ENCODE measurements around the gene OBSCN. TPM values are rescaled to one million over a fixed set of nuclear protein-coding genes. Genes with fewer than 3 reads are reported as not detected.

The OBSCN gene
- total RNA-seq, 4 donors from 2014 or later: 15.0 to 46.6 (median 34.4) TPM

DNA sequence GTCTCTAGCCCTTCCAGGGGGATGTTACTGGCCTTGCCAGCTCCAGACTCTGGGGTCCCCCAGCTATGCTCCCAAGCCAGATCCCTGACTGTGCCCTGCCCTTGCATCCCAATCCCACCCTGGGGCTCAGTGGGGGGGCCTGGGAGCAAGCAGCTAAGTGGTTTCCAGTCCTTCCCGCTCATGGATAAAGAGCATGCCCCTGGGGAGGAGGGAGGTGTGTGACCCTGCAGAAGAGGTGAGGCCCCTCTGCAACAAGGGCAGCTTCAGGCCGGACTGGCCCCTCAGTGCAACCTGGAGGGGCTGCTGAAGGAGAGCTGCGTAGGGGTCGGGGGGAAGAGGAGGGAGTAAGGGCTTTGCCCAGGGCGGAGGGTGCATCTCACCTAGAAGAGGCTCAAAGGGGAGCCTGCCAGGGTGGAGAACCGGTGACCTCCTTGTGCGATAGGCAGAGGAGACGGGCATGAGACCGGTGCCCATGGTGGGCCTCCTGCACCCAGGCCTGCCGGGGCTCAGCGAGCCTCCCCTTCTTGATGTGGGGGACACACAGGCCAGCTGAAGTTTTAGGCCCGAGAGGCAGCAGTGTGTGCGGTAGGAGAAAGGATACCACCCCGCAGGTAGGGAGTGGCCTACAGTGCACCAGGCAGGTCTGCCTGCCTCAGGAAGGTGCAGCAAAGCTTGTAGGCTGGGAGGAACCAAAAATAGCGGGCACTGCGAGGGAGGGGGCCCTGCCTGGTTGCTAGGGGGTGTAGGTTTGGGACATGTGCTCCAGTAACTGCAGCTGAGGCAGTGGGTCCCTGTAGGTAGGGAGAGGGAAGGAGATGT is 3.1 kb downstream of the OBSCN start:
- Histone ChIP-seq H3K27ac (no peak overlapping the region), H3K4me3 (no peak overlapping the region), H3K36me3 (no peaks in the 10 kb centered on the region), H3K9me3 (no peaks in the 10 kb centered on the region), H3K27me3 (peaks cover 18% of the 10 kb centered on the region), H3K4me1 (peaks cover 22% of the 10 kb centered on the region)
- no peak for TF ChIP-seq POLR2AphosphoS5 (IDR thresholded peaks at IDR 0.05)
- no peak for TF ChIP-seq POLR2A (IDR thresholded peaks at IDR 0.05)
- TF ChIP-seq CTCF (IDR thresholded peaks at IDR 0.05): no peak
- WGBS: 78% methylated on average over 11 of the region's 16 CpGs
- DNase-seq (ENCODE audit: low spot score in 2 of 2): peak in 1 of 2 donors; percentile 60

GRCh38 chr1:228211531-228212414 is 3.9 kb downstream of the OBSCN start:
- Histone ChIP-seq H3K4me1 (peaks cover 19% of the 10 kb centered on the region), H3K4me3 (no peak overlapping the region), H3K36me3 (no peaks in the 10 kb centered on the region), H3K9me3 (no peaks in the 10 kb centered on the region), H3K27me3 (peaks cover 18% of the 10 kb centered on the region), H3K27ac (no peak overlapping the region)
- peak in 1 of 2 donors; percentile 78 for DNase-seq (ENCODE audit: low spot score in 2 of 2)
- WGBS: 89% methylated on average over 53 of the region's 96 CpGs
- TF ChIP-seq CTCF (IDR thresholded peaks at IDR 0.05) (no peak), POLR2A (IDR thresholded peaks at IDR 0.05) (no peak), POLR2AphosphoS5 (IDR thresholded peaks at IDR 0.05) (no peak), EP300 (IDR thresholded peaks at IDR 0.05) (no peak)

DNA sequence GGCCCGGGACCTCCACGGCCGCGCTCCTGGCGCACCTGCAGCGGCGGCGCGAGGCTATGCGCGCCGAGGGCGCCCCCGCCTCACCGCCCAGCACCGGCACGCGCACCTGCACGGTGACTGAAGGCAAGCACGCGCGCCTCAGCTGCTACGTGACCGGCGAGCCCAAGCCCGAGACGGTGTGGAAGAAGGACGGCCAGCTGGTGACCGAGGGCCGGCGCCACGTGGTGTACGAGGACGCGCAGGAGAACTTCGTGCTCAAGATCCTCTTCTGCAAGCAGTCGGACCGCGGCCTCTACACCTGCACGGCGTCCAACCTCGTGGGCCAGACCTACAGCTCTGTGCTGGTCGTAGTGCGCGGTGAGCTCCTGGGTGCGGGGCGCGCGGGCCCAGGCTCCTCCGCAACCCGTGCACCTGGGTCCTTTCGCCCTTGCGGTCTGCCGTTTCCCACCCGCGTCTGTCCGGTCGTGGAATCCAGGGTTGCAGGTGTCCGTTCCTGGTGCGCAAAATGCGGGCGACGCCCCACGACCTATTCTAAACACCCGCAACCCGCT is 4.6 kb downstream of the OBSCN start:
- Histone ChIP-seq H3K27ac (no peak overlapping the region), H3K27me3 (peaks cover 18% of the 10 kb centered on the region), H3K4me1 (peaks cover 19% of the 10 kb centered on the region), H3K9me3 (no peaks in the 10 kb centered on the region), H3K4me3 (peak overlapping the region; percentile 55), H3K36me3 (no peaks in the 10 kb centered on the region)
- TF ChIP-seq CTCF (IDR thresholded peaks at IDR 0.05): no peak
- TF ChIP-seq POLR2A (IDR thresholded peaks at IDR 0.05): no peak
- TF ChIP-seq POLR2AphosphoS5 (IDR thresholded peaks at IDR 0.05): no peak
- TF ChIP-seq EP300 (IDR thresholded peaks at IDR 0.05): no peak
- DNase-seq (ENCODE audit: low spot score in 2 of 2): peak in 1 of 2 donors; percentile 77
- WGBS: 26% methylated on average over 3 of the region's 66 CpGs

GRCh38 chr1:228212966-228213844 is 5.4 kb downstream of the OBSCN start:
- no peak for TF ChIP-seq POLR2A (IDR thresholded peaks at IDR 0.05)
- peak in 1 of 2 donors; percentile 66 for TF ChIP-seq CTCF (IDR thresholded peaks at IDR 0.05)
- H3K27me3 ChIP-seq: peaks cover 14% of the 10 kb centered on the region
- no peak overlapping the region for H3K27ac ChIP-seq
- H3K36me3 ChIP-seq: no peaks in the 10 kb centered on the region
- DNase-seq (ENCODE audit: low spot score in 2 of 2): peak; percentile 88 to 91
- peak overlapping the region; percentile 55 for H3K4me3 ChIP-seq
- H3K4me1 ChIP-seq: peaks cover 19% of the 10 kb centered on the region
- H3K9me3 ChIP-seq: no peaks in the 10 kb centered on the region
- 0% methylated on average over 35 of the region's 67 CpGs for WGBS

Measured in suprapubic skin (tissue), 4 donors.